ENCODE measurements around the gene RBM42. TPM values are rescaled to one million over a fixed set of nuclear protein-coding genes. Genes with fewer than 3 reads are reported as not detected.
"Not testable (repeated sequence)": the region's sequence is repeated elsewhere in the genome, so short reads cannot be mapped to it uniquely, and the experiment has no call there.

Gene RBM42
- total RNA-seq, result 10 to 100 TPM; 87.4 to 92.2 TPM

- ATAC-seq (ENCODE audit: low read depth) (peak; percentile 100), DNase-seq (peak; percentile 98)
- Mint-ChIP-seq H3K4me1 (peaks cover 14% of the 10 kb centered on the region), H3K27me3 (no peaks in the 10 kb centered on the region), H3K36me3 (peaks cover 14% of the 10 kb centered on the region), H3K27ac (peak within 1 kb of the TSS; percentile 99), H3K9me3 (no peaks in the 10 kb centered on the region), H3K4me3 (peak within 1 kb of the TSS; percentile 97)
- POLR2A ChIA-PET, result interaction anchor here (0.7 to 1.2 kb wide), 3 partner anchors 16 to 20 kb away, joined by 3 to 12 read pairs (median 3); partner anchors contain the start of genes COX6B1 and HAUS5
These were observed at the start of gene RBM42 for GRCh38 chr19:35628565-35629331. RBM42 (plus strand) TSS chr19:35629036; CDS start chr19:35629154, 118 bp downstream.

GRCh38 chr19:35582760-35583159, 46.1 kb upstream of the RBM42 start:
- ATAC-seq (ENCODE audit: low read depth) (no peak), DNase-seq (no peak)
- POLR2A ChIA-PET, result no interaction called here
- Mint-ChIP-seq H3K27me3 (peaks cover 25% of the 10 kb centered on the region), H3K9me3 (peaks cover 1% of the 10 kb centered on the region), H3K27ac (no peak overlapping the region), H3K4me3 (no peak overlapping the region), H3K4me1 (no peaks in the 10 kb centered on the region), H3K36me3 (no peaks in the 10 kb centered on the region)

- Mint-ChIP-seq H3K4me1 (no peaks in the 10 kb centered on the region), H3K4me3 (no peak within 1 kb of the TSS), H3K27me3 (peaks cover 28% of the 10 kb centered on the region), H3K36me3 (no peaks in the 10 kb centered on the region), H3K9me3 (no peaks in the 10 kb centered on the region), H3K27ac (no peak within 1 kb of the TSS)
- ATAC-seq (ENCODE audit: low read depth) (no peak), DNase-seq (no peak)
- POLR2A ChIA-PET, result no interaction called here
These were observed 43.0 kb upstream of the RBM42 start, which contains the start of gene PMIS2 for GRCh38 chr19:35585848-35586247. PMIS2 (plus strand) TSS chr19:35586173; CDS start chr19:35586260, 87 bp downstream.

GRCh38 chr19:35587321-35587720, 41.5 kb upstream of the RBM42 start:
- Mint-ChIP-seq H3K27ac (no peak overlapping the region), H3K4me3 (no peak overlapping the region), H3K27me3 (peaks cover 25% of the 10 kb centered on the region), H3K4me1 (no peaks in the 10 kb centered on the region), H3K36me3 (no peaks in the 10 kb centered on the region), H3K9me3 (no peaks in the 10 kb centered on the region)
- POLR2A ChIA-PET, result no interaction called here
- ATAC-seq (ENCODE audit: low read depth) (no peak), DNase-seq (no peak)

GRCh38 chr19:35590875-35591274, 38.0 kb upstream of the RBM42 start:
- H3K36me3 Mint-ChIP-seq, result no peaks in the 10 kb centered on the region
- H3K4me3 Mint-ChIP-seq, result no peak overlapping the region
- no peak for DNase-seq
- POLR2A ChIA-PET, result interaction anchor here (0.6 kb wide), 1 partner anchor 17 kb away, joined by 3 read pairs; no protein-coding TSS in a partner anchor
- no peaks in the 10 kb centered on the region for H3K9me3 Mint-ChIP-seq
- ATAC-seq (ENCODE audit: low read depth), result no peak
- H3K27ac Mint-ChIP-seq, result no peak overlapping the region
- H3K27me3 Mint-ChIP-seq, result peaks cover 16% of the 10 kb centered on the region
- no peaks in the 10 kb centered on the region for H3K4me1 Mint-ChIP-seq

- DNase-seq (no peak), ATAC-seq (ENCODE audit: low read depth) (no peak)
- Mint-ChIP-seq H3K27ac (no peak overlapping the region), H3K4me3 (no peak overlapping the region), H3K36me3 (no peaks in the 10 kb centered on the region), H3K4me1 (peaks cover 9% of the 10 kb centered on the region), H3K27me3 (peaks cover 10% of the 10 kb centered on the region), H3K9me3 (no peaks in the 10 kb centered on the region)
- POLR2A ChIA-PET, result no interaction called here
These were observed 36.6 kb upstream of the RBM42 start for GRCh38 chr19:35592226-35592625.

- ATAC-seq (ENCODE audit: low read depth); DNase-seq; H3K36me3 Mint-ChIP-seq; H3K27ac Mint-ChIP-seq; H3K4me1 Mint-ChIP-seq; H3K4me3 Mint-ChIP-seq; H3K9me3 Mint-ChIP-seq: not testable (repeated sequence)
- POLR2A ChIA-PET, result interaction anchor here (0.6 kb wide), 1 partner anchor 40 kb away, joined by 6 read pairs; no protein-coding TSS in a partner anchor
- peaks cover 13% of the 10 kb centered on the region for H3K27me3 Mint-ChIP-seq
These were observed 33.8 kb upstream of the RBM42 start for GRCh38 chr19:35595026-35595425.

GRCh38 chr19:35595928-35596327, 32.9 kb upstream of the RBM42 start:
- Mint-ChIP-seq H3K27ac (no peak overlapping the region), H3K9me3 (no peaks in the 10 kb centered on the region), H3K4me3 (no peak overlapping the region), H3K4me1 (peaks cover 9% of the 10 kb centered on the region), H3K27me3 (peaks cover 16% of the 10 kb centered on the region), H3K36me3 (no peaks in the 10 kb centered on the region)
- POLR2A ChIA-PET, result no interaction called here
- ATAC-seq (ENCODE audit: low read depth) (no peak), DNase-seq (no peak)

GRCh38 chr19:35596366-35596999, 32.4 kb upstream of the RBM42 start:
- Mint-ChIP-seq H3K9me3 (no peaks in the 10 kb centered on the region), H3K27me3 (peaks cover 17% of the 10 kb centered on the region), H3K4me1 (peaks cover 9% of the 10 kb centered on the region), H3K36me3 (no peaks in the 10 kb centered on the region), H3K4me3 (peak overlapping the region; percentile 50), H3K27ac (peak overlapping the region; percentile 21)
- ATAC-seq (ENCODE audit: low read depth), result peak; percentile 78
- POLR2A ChIA-PET, result interaction anchor here (0.7 to 1.4 kb wide), 4 partner anchors 17 to 63 kb away, joined by 3 to 5 read pairs (median 5); partner anchors contain the start of gene HAUS5
- DNase-seq, result no peak

- Mint-ChIP-seq H3K27ac (no peak overlapping the region), H3K4me3 (no peak overlapping the region), H3K4me1 (no peaks in the 10 kb centered on the region), H3K9me3 (no peaks in the 10 kb centered on the region), H3K36me3 (no peaks in the 10 kb centered on the region), H3K27me3 (peaks cover 16% of the 10 kb centered on the region)
- ATAC-seq (ENCODE audit: low read depth) (no peak), DNase-seq (no peak)
- POLR2A ChIA-PET, result interaction anchor here (1.1 kb wide), 1 partner anchor 42 kb away, joined by 4 read pairs; no protein-coding TSS in a partner anchor
These were observed 26.9 kb upstream of the RBM42 start for GRCh38 chr19:35601971-35602370.

GRCh38 chr19:35604436-35604835, 24.4 kb upstream of the RBM42 start:
- POLR2A ChIA-PET; DNase-seq; H3K4me3 Mint-ChIP-seq; H3K27ac Mint-ChIP-seq; H3K36me3 Mint-ChIP-seq; ATAC-seq (ENCODE audit: low read depth); H3K4me1 Mint-ChIP-seq: not testable (repeated sequence)
- H3K27me3 Mint-ChIP-seq, result peaks cover 10% of the 10 kb centered on the region
- H3K9me3 Mint-ChIP-seq, result peaks cover 10% of the 10 kb centered on the region

GRCh38 chr19:35607170-35607569, 21.7 kb upstream of the RBM42 start:
- POLR2A ChIA-PET; DNase-seq; H3K27ac Mint-ChIP-seq; ATAC-seq (ENCODE audit: low read depth); H3K4me3 Mint-ChIP-seq; H3K36me3 Mint-ChIP-seq; H3K27me3 Mint-ChIP-seq: not testable (repeated sequence)
- Mint-ChIP-seq H3K4me1 (peaks cover 19% of the 10 kb centered on the region), H3K9me3 (peaks cover 10% of the 10 kb centered on the region)

- no peak for DNase-seq
- Mint-ChIP-seq H3K4me1 (peaks cover 21% of the 10 kb centered on the region), H3K36me3 (peaks cover 4% of the 10 kb centered on the region), H3K4me3 (no peak overlapping the region), H3K27ac (no peak overlapping the region), H3K27me3 (peaks cover 2% of the 10 kb centered on the region), H3K9me3 (peaks cover 10% of the 10 kb centered on the region)
- POLR2A ChIA-PET, result interaction anchor here (0.5 to 0.7 kb wide), 2 partner anchors 17 to 152 kb away, joined by 3 to 4 read pairs; no protein-coding TSS in a partner anchor
- ATAC-seq (ENCODE audit: low read depth), result no peak
These were observed 21.2 kb upstream of the RBM42 start for GRCh38 chr19:35607661-35608060.

All from activated naive CD8-positive, alpha-beta T cell treated with anti-CD3 and anti-CD28 coated beads, Interleukin-2, amount 10 ng/mL, durations not matched to agents 7 days and 5 days (primary cell).